Measurements from ENCODE around the gene ADAMTS16.

The ADAMTS16 gene

GRCh38 chr5:5124231-5124630, 15.9 kb upstream of the ADAMTS16 start:
- Histone ChIP-seq H3K27me3 (ENCODE audit: insufficient read depth, low read length) (no peaks in the 10 kb centered on the region), H3K79me2 (ENCODE audit: insufficient read depth, low read length) (no peaks in the 10 kb centered on the region), H3K4me3 (ENCODE audit: low read depth, low read length, poor library complexity, severe bottlenecking) (no peak overlapping the region), H3K9me2 (ENCODE audit: low read depth, low read length) (no peaks in the 10 kb centered on the region), H3K4me2 (ENCODE audit: low read length) (no peak overlapping the region), H4K20me1 (ENCODE audit: insufficient read depth, low read length) (no peaks in the 10 kb centered on the region), H2AFZ (ENCODE audit: low read length) (no peak overlapping the region), H3F3A (ENCODE audit: insufficient read depth, low read length) (no peaks in the 10 kb centered on the region), H3K9ac (ENCODE audit: low read length) (no peak overlapping the region), H3K9me3 (ENCODE audit: low read length) (no peaks in the 10 kb centered on the region), H3K36me3 (ENCODE audit: insufficient read depth, low read length) (no peaks in the 10 kb centered on the region), H3K4me1 (ENCODE audit: insufficient read depth, low read length, severe bottlenecking) (no peaks in the 10 kb centered on the region), H3K27ac (ENCODE audit: low read depth, low read length, poor library complexity, severe bottlenecking) (no peak overlapping the region)
- no peak for TF ChIP-seq EZH2 (IDR thresholded peaks at IDR 0.05; ENCODE audit: borderline replicate concordance, low read length)
- TF ChIP-seq, protein P1, sequence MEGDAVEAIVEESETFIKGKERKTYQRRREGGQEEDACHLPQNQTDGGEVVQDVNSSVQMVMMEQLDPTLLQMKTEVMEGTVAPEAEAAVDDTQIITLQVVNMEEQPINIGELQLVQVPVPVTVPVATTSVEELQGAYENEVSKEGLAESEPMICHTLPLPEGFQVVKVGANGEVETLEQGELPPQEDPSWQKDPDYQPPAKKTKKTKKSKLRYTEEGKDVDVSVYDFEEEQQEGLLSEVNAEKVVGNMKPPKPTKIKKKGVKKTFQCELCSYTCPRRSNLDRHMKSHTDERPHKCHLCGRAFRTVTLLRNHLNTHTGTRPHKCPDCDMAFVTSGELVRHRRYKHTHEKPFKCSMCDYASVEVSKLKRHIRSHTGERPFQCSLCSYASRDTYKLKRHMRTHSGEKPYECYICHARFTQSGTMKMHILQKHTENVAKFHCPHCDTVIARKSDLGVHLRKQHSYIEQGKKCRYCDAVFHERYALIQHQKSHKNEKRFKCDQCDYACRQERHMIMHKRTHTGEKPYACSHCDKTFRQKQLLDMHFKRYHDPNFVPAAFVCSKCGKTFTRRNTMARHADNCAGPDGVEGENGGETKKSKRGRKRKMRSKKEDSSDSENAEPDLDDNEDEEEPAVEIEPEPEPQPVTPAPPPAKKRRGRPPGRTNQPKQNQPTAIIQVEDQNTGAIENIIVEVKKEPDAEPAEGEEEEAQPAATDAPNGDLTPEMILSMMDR (IDR thresholded peaks at IDR 0.05; ENCODE audit: low read length): no peak

GRCh38 chr5:5126444-5126843, 13.7 kb upstream of the ADAMTS16 start:
- Histone ChIP-seq H3K9ac (ENCODE audit: low read length) (no peak overlapping the region), H3F3A (ENCODE audit: insufficient read depth, low read length) (no peaks in the 10 kb centered on the region), H3K4me2 (ENCODE audit: low read length) (no peak overlapping the region), H3K27me3 (ENCODE audit: insufficient read depth, low read length) (no peaks in the 10 kb centered on the region), H3K79me2 (ENCODE audit: insufficient read depth, low read length) (no peaks in the 10 kb centered on the region), H3K27ac (ENCODE audit: low read depth, low read length, poor library complexity, severe bottlenecking) (no peak overlapping the region), H3K36me3 (ENCODE audit: insufficient read depth, low read length) (no peaks in the 10 kb centered on the region), H3K9me3 (ENCODE audit: low read length) (no peaks in the 10 kb centered on the region), H2AFZ (ENCODE audit: low read length) (no peak overlapping the region), H3K9me2 (ENCODE audit: low read depth, low read length) (no peaks in the 10 kb centered on the region), H3K4me3 (ENCODE audit: low read depth, low read length, poor library complexity, severe bottlenecking) (no peak overlapping the region), H3K4me1 (ENCODE audit: insufficient read depth, low read length, severe bottlenecking) (no peaks in the 10 kb centered on the region), H4K20me1 (ENCODE audit: insufficient read depth, low read length) (no peaks in the 10 kb centered on the region)
- no peak for TF ChIP-seq EZH2 (IDR thresholded peaks at IDR 0.05; ENCODE audit: borderline replicate concordance, low read length)
- TF ChIP-seq, protein P1 (IDR thresholded peaks at IDR 0.05; ENCODE audit: low read length): no peak

DNA sequence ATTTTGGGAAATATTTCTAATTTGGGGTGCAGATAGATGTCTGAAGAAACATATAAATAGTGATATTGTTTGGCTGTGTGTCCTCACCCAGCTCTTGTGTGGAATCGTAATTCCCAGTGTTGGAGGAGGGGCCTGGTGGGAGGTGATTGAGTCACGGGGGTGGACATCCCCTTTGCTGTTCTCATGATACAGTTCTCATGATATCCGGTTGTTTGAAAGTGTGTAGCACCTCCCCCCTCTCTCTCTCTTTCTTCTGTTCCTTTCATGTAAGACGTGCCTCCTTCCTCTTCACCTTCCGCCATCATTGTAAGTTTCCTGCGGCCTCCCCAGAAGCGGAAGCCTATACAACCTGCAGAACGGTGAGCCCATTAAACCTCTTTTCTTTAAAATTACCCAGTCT, 11.4 kb upstream of the ADAMTS16 start:
- Histone ChIP-seq H4K20me1 (ENCODE audit: insufficient read depth, low read length) (no peaks in the 10 kb centered on the region), H3K27ac (ENCODE audit: low read depth, low read length, poor library complexity, severe bottlenecking) (no peak overlapping the region), H3K36me3 (ENCODE audit: insufficient read depth, low read length) (no peaks in the 10 kb centered on the region), H3K4me2 (ENCODE audit: low read length) (no peak overlapping the region), H3K9me2 (ENCODE audit: low read depth, low read length) (no peaks in the 10 kb centered on the region), H3K9me3 (ENCODE audit: low read length) (no peaks in the 10 kb centered on the region), H3K27me3 (ENCODE audit: insufficient read depth, low read length) (no peaks in the 10 kb centered on the region), H3K9ac (ENCODE audit: low read length) (no peak overlapping the region), H3K4me1 (ENCODE audit: insufficient read depth, low read length, severe bottlenecking) (no peaks in the 10 kb centered on the region), H3K79me2 (ENCODE audit: insufficient read depth, low read length) (no peaks in the 10 kb centered on the region), H3K4me3 (ENCODE audit: low read depth, low read length, poor library complexity, severe bottlenecking) (no peak overlapping the region), H2AFZ (ENCODE audit: low read length) (no peak overlapping the region), H3F3A (ENCODE audit: insufficient read depth, low read length) (no peaks in the 10 kb centered on the region)
- TF ChIP-seq, protein P1 (IDR thresholded peaks at IDR 0.05; ENCODE audit: low read length): no peak
- TF ChIP-seq EZH2 (IDR thresholded peaks at IDR 0.05; ENCODE audit: borderline replicate concordance, low read length): no peak
